AG09309 (cell line): ENCODE results near the gene ACAA2.
"Not testable (repeated sequence)": the region's sequence is repeated elsewhere in the genome, so short reads cannot be mapped to it uniquely, and the experiment has no call there.

Experiments used
- DNase-seq: peaks from one replicate; pipeline ENCODE4 v3.0.0-alpha.2; 2010; ENCODE audit warnings: low read depth
- H3K4me3 ChIP-seq: 2 replicates; pipeline ENCODE4 v1.5.1; 2011; ENCODE audit warnings: mild to moderate bottlenecking, low read depth, low read length, moderate library complexity; ENCODE audit not compliant: control insufficient read depth
- CTCF ChIP-seq: IDR thresholded peaks from 2 replicates; pipeline ENCODE4 v1.5.1; 2011; ENCODE audit warnings: mild to moderate bottlenecking, low read depth, low read length, inconsistent platforms; ENCODE audit not compliant: insufficient read depth, control insufficient read depth; ENCODE audit errors: missing control alignments

ACAA2 gene

GRCh38 chr18:49786019-49786720 is 27.2 kb downstream of the ACAA2 start:
- no peak for TF ChIP-seq CTCF
- no peak overlapping the region for H3K4me3 ChIP-seq
- no peak for DNase-seq

- DNase-seq, result peak; percentile 16
- no peak overlapping the region for H3K4me3 ChIP-seq
- peak; percentile 27 for TF ChIP-seq CTCF
These were observed 28.7 kb downstream of the ACAA2 start for GRCh38 chr18:49784427-49785185.

GRCh38 chr18:49783631-49784030 is 29.7 kb downstream of the ACAA2 start:
- DNase-seq, H3K4me3 ChIP-seq: not testable (repeated sequence)

GRCh38 chr18:49778826-49779465 is 34.4 kb downstream of the ACAA2 start:
- no peak for DNase-seq
- TF ChIP-seq CTCF, result no peak
- H3K4me3 ChIP-seq, result no peak overlapping the region

GRCh38 chr18:49769047-49769728 is 44.1 kb downstream of the ACAA2 start:
- TF ChIP-seq CTCF, result no peak
- DNase-seq, result no peak
- H3K4me3 ChIP-seq, result no peak overlapping the region

- peak; percentile 18 for DNase-seq
- no peak overlapping the region for H3K4me3 ChIP-seq
- TF ChIP-seq CTCF, result peak; percentile 80
These were observed 45.3 kb downstream of the ACAA2 start for GRCh38 chr18:49768051-49768391.
